Ovary (tissue), 9 donors: ENCODE data around the gene CCDC157. TPM values are rescaled to one million over a fixed set of nuclear protein-coding genes. Genes with fewer than 3 reads are reported as not detected.

Source experiments
- DNase-seq, 5 donors: peaks; one replicate each; pipeline ENCODE4 v3.0.0-alpha.2; 2019 to 2020
- H3K27ac ChIP-seq, 2 donors: fragments of 200-600 bp; one replicate each; pipeline versions ENCODE4 v1.5.1 to v1.8.0; 2019 to 2022
- H3K27me3 ChIP-seq: fragments of 200-600 bp; one replicate; pipeline ENCODE4 v1.8.0; 2022
- H3K36me3 ChIP-seq: fragments of 200-600 bp; sonication (generic); one replicate; pipeline ENCODE4 v1.5.1; 2019
- H3K4me1 ChIP-seq: one replicate; pipeline ENCODE4 v1.8.1; 2013; ENCODE audit warnings: mild to moderate bottlenecking, moderate library complexity; ENCODE audit not compliant: insufficient read depth
- H3K4me3 ChIP-seq: fragments of 200-600 bp; sonication (generic); one replicate; pipeline ENCODE4 v1.5.1; 2017
- H3K9me3 ChIP-seq, 2 donors: fragments of 200-600 bp in 1 of 2; sonication (generic) in 1 of 2; one replicate each; pipeline versions ENCODE4 v1.5.1 to v1.8.1; 2013 to 2019; ENCODE audit warnings: mild to moderate bottlenecking in 1 of 2, moderate library complexity in 1 of 2
- CTCF ChIP-seq, 3 donors: fragments of 450-650 bp in 2 of 3; fragments of 200-600 bp in 1 of 3; IDR thresholded peaks; one replicate each; pipeline versions ENCODE4 v1.5.1 to v1.8.0; 2016 to 2022; ENCODE audit warnings: antibody characterized with exemption in 3 of 3, mild to moderate bottlenecking in 1 of 3
- EP300 ChIP-seq: sonication (generic); formaldehyde crosslinking; IDR thresholded peaks from one replicate; pipeline ENCODE4 v1.6.1; 2017; ENCODE audit warnings: antibody characterized with exemption
- POLR2A ChIP-seq: fragments of 450-650 bp; IDR thresholded peaks from one replicate; pipeline ENCODE4 v1.6.1; 2017; ENCODE audit warnings: antibody characterized with exemption, mild to moderate bottlenecking, moderate library complexity
- WGBS, 3 donors: extraction: QIAGEN DNeasy Blood & Tissue Kit in 1 of 3; methylation state at CpG; one replicate each; pipeline versions ENCODE4 v1.1.5 to v1.1.7; 2013 to 2017; 5-methylcytosine and 5-hydroxymethylcytosine counted together
- intact Hi-C, 4 donors: fragments of 100-400 bp; cut with DNase I; formaldehyde crosslinking; loops; one replicate each; pipeline versions ENCODE4 v1.11.0 to v1.15.1; 2022 to 2023
- polyA plus RNA-seq, 2 donors: library from polyadenylated mRNA; stranded (reverse); fragments of 200-250 nt in 1 of 2; fragments of 350-450 nt in 1 of 2; fragmentation: Illumina TruSeq in 1 of 2; extraction: RNeasy Lipid Tissue Mini Kit (QIAGEN cat#74804) in 1 of 2; gene quantifications; one replicate each; pipeline ENCODE4 v1.2.3, GENCODE V29; 2013 to 2014
- total RNA-seq, 7 donors: library from RNA; depleted of rRNA in 2 of 7; stranded (reverse); fragments of >200 nt in 2 of 7; fragmentation: NEBNext Ultra II Directional in 3 of 7; extraction: Animal tissue kit (Norgen Biotek cat#: 25700) in 3 of 7; gene quantifications; one replicate each; pipeline versions ENCODE4 v1.1.0 to v1.2.4, GENCODE V29; 2016 to 2023
- donor health status: DM: no; HTN: no; CAD: no; lungs with moderate emphysema.
- donor health status: DM: no; HTN: no; CAD: no.
- donor health status: Bipolar disorder and iron deficiency.
- donor health status: DM: yes; HTN: yes; CAD: no.
- donor health status: DM: no; HTN: no; CAD: no.
- donor health status: DM: yes; HTN: yes; CAD: no.

CCDC157 gene
- total and polyA plus RNA-seq, 9 donors, result 0.60 to 28.0 (median 2.4) TPM

- Histone ChIP-seq H3K9me3 (no peaks in the 10 kb centered on the region), H3K27ac (no peak overlapping the region), H3K4me1 (no peaks in the 10 kb centered on the region), H3K36me3 (no peaks in the 10 kb centered on the region), H3K27me3 (no peaks in the 10 kb centered on the region), H3K4me3 (no peak overlapping the region)
- TF ChIP-seq EP300 (no peak), CTCF (IDR thresholded peaks at IDR 0.05) (no peak), POLR2A (no peak)
- DNase-seq, result no peak
- intact Hi-C loops, result no loop called here
- 79 to 89% (median 82%) methylated on average over 10 of the region's 10 CpGs for WGBS, 3 donors
These were observed 5.3 kb downstream of the CCDC157 start for GRCh38 chr22:30361916-30362650.

- TF ChIP-seq EP300, result no peak
- TF ChIP-seq POLR2A, result no peak
- no peak for TF ChIP-seq CTCF (IDR thresholded peaks at IDR 0.05)
- DNase-seq, result no peak
- Histone ChIP-seq H3K27ac (no peak overlapping the region), H3K4me1 (no peaks in the 10 kb centered on the region), H3K27me3 (no peaks in the 10 kb centered on the region), H3K4me3 (no peak overlapping the region), H3K9me3 (no peaks in the 10 kb centered on the region), H3K36me3 (no peaks in the 10 kb centered on the region)
- 70 to 73% (median 72%) methylated on average over 7 of the region's 7 CpGs for WGBS, 3 donors
- intact Hi-C loops, result no loop called here
These were observed 6.0 kb downstream of the CCDC157 start for GRCh38 chr22:30362651-30363281.

- no peak for DNase-seq
- TF ChIP-seq EP300, result no peak
- TF ChIP-seq CTCF (IDR thresholded peaks at IDR 0.05), result no peak
- TF ChIP-seq POLR2A, result no peak
- H3K27ac ChIP-seq, result no peak overlapping the region
- H3K36me3 ChIP-seq, result no peaks in the 10 kb centered on the region
- no peak overlapping the region for H3K4me3 ChIP-seq
- H3K27me3 ChIP-seq, result no peaks in the 10 kb centered on the region
- no peaks in the 10 kb centered on the region for H3K4me1 ChIP-seq
- WGBS, 3 donors, result 87 to 96% (median 93%) methylated on average over 17 to 18 of the region's 18 CpGs
- intact Hi-C loops, result no loop called here
- H3K9me3 ChIP-seq, result no peaks in the 10 kb centered on the region
These were observed 9.1 kb downstream of the CCDC157 start for GRCh38 chr22:30365891-30366290.

- no peaks in the 10 kb centered on the region for H3K9me3 ChIP-seq
- intact Hi-C loops, result no loop called here
- H3K27me3 ChIP-seq, result no peaks in the 10 kb centered on the region
- H3K27ac ChIP-seq, result no peak overlapping the region
- no peak overlapping the region for H3K4me3 ChIP-seq
- TF ChIP-seq POLR2A, result no peak
- TF ChIP-seq CTCF (IDR thresholded peaks at IDR 0.05), result no peak
- TF ChIP-seq EP300, result no peak
- no peak for DNase-seq
- 88 to 94% (median 88%) methylated on average over 9 of the region's 9 CpGs for WGBS, 3 donors
- no peaks in the 10 kb centered on the region for H3K4me1 ChIP-seq
- no peaks in the 10 kb centered on the region for H3K36me3 ChIP-seq
These were observed 11.6 kb downstream of the CCDC157 start for GRCh38 chr22:30368420-30368819.
